Endodermal cell (in vitro differentiated cells): ENCODE measurements around the gene LIPC. TPM values are rescaled to one million over a fixed set of nuclear protein-coding genes. Genes with fewer than 3 reads are reported as not detected.

Source experiments
- DNase-seq: peaks from one replicate; pipeline ENCODE4 v3.0.0-alpha.2; 2017
- H3K27ac ChIP-seq: 2 replicates; pipeline ENCODE4 v1.5.1; 2013; ENCODE audit warnings: mild to moderate bottlenecking, low read depth, low read length, moderate library complexity
- H3K27me3 ChIP-seq: 2 replicates; pipeline ENCODE4 v1.6.1; 2013; ENCODE audit warnings: mild to moderate bottlenecking, low read length, moderate library complexity; ENCODE audit not compliant: insufficient read depth, control insufficient read depth, poor library complexity, severe bottlenecking
- H3K36me3 ChIP-seq: 2 replicates; pipeline ENCODE4 v1.7.0; 2013; ENCODE audit warnings: mild to moderate bottlenecking, low read length, moderate library complexity; ENCODE audit not compliant: control insufficient read depth, insufficient read depth
- H3K4me1 ChIP-seq: one replicate; pipeline ENCODE4 v1.7.0; 2013; ENCODE audit warnings: low read length; ENCODE audit not compliant: control insufficient read depth, insufficient read depth
- H3K4me3 ChIP-seq: 2 replicates; pipeline ENCODE4 v1.5.1; 2013; ENCODE audit warnings: mild to moderate bottlenecking, low read length, moderate library complexity
- H3K9ac ChIP-seq: 2 replicates; pipeline ENCODE4 v1.6.1; 2013; ENCODE audit warnings: mild to moderate bottlenecking, low read length, moderate library complexity; ENCODE audit not compliant: poor library complexity, severe bottlenecking; ENCODE audit errors: extremely low read depth
- H3K9me3 ChIP-seq: 2 replicates; pipeline ENCODE4 v1.6.1; 2013; ENCODE audit warnings: mild to moderate bottlenecking, low read length, moderate library complexity; ENCODE audit not compliant: control insufficient read depth
- H3K27ac Mint-ChIP-seq: 2 replicates; pipeline ENCODE4 v1.8.0; 2020; ENCODE audit warnings: mixed read lengths
- H3K27me3 Mint-ChIP-seq: 2 replicates; pipeline ENCODE4 v1.8.0; 2021; ENCODE audit warnings: mild to moderate bottlenecking, mixed read lengths; ENCODE audit not compliant: insufficient read depth
- H3K36me3 Mint-ChIP-seq: 2 replicates; pipeline ENCODE4 v1.8.0; 2020; ENCODE audit warnings: low read depth, mixed read lengths
- H3K4me1 Mint-ChIP-seq: 2 replicates; pipeline ENCODE4 v1.8.0; 2020; ENCODE audit warnings: mixed read lengths
- H3K4me3 Mint-ChIP-seq: 2 replicates; pipeline ENCODE4 v1.8.0; 2020; ENCODE audit warnings: mild to moderate bottlenecking, moderate library complexity, mixed read lengths
- H3K9me3 Mint-ChIP-seq: 2 replicates; pipeline ENCODE4 v1.8.0; 2020; ENCODE audit warnings: mild to moderate bottlenecking, mixed read lengths
- CTCF ChIP-seq: fragments of 200-600 bp; sonication (generic); conservative IDR thresholded peaks from 2 replicates; pipeline ENCODE4 v1.5.0; 2021; ENCODE audit warnings: antibody characterized with exemption, mild to moderate bottlenecking
- WGBS, 2 experiments: methylation state at CpG; one replicate each; pipeline versions ENCODE4 v1.1.5 to v1.1.7; 2013; ENCODE audit warnings: missing lambda C conversion rate in 2 of 2, mixed read lengths in 1 of 2; ENCODE audit not compliant: insufficient coverage in 1 of 2, insufficient read length in 1 of 2; 5-methylcytosine and 5-hydroxymethylcytosine counted together
- total RNA-seq, 2 donors: library from RNA; stranded (reverse); fragmentation: NEBNext Ultra II Directional in 1 of 2; extraction: Animal tissue kit (Norgen Biotek cat#: 25700) in 1 of 2; gene quantifications; 2 replicates in 1 of 2; 3 replicates in 1 of 2; pipeline ENCODE4 v1.2.1, GENCODE V29; 2021

LIPC gene
- total RNA-seq, 2 donors from 2014 or later, result not detected

- no peak overlapping the region for H3K4me3 ChIP-seq
- Mint-ChIP-seq H3K4me3 (no peak overlapping the region), H3K9me3 (no peaks in the 10 kb centered on the region), H3K27me3 (peaks cover 2% of the 10 kb centered on the region), H3K4me1 (peaks cover 9% of the 10 kb centered on the region), H3K36me3 (no peaks in the 10 kb centered on the region), H3K27ac (no peak overlapping the region)
- peaks cover 3% of the 10 kb centered on the region for H3K4me1 ChIP-seq
- no peak overlapping the region for H3K27ac ChIP-seq
- no peaks in the 10 kb centered on the region for H3K36me3 ChIP-seq
- H3K9ac ChIP-seq, result no peak overlapping the region
- H3K9me3 ChIP-seq, result no peaks in the 10 kb centered on the region
- no peak for DNase-seq
- no peaks in the 10 kb centered on the region for H3K27me3 ChIP-seq
- WGBS, 2 experiments, result 80 to 84% methylated on average over 1 to 4 of the region's 4 CpGs
- TF ChIP-seq CTCF, result no peak
Observed at GRCh38 chr15:58477170-58477569, 45.4 kb downstream of the LIPC start.

- peaks cover 4% of the 10 kb centered on the region for H3K4me1 Mint-ChIP-seq
- no peak overlapping the region for H3K27ac Mint-ChIP-seq
- WGBS, 2 experiments, result 86 to 92% methylated on average over 2 to 3 of the region's 3 CpGs
Observed at GRCh38 chr15:58478035-58478434, 46.2 kb downstream of the LIPC start.

GRCh38 chr15:58478579-58478978 is 46.8 kb downstream of the LIPC start:
- no peak overlapping the region for H3K9ac ChIP-seq
- no peak overlapping the region for H3K4me3 ChIP-seq
- H3K27me3 Mint-ChIP-seq, result peaks cover 2% of the 10 kb centered on the region
- peaks cover 3% of the 10 kb centered on the region for H3K4me1 ChIP-seq
- H3K27ac Mint-ChIP-seq, result no peak overlapping the region
- H3K27ac ChIP-seq, result no peak overlapping the region
- DNase-seq, result no peak
- no peak for TF ChIP-seq CTCF
- H3K4me3 Mint-ChIP-seq, result no peak overlapping the region
- no peaks in the 10 kb centered on the region for H3K36me3 ChIP-seq
- no peaks in the 10 kb centered on the region for H3K36me3 Mint-ChIP-seq
- H3K4me1 Mint-ChIP-seq, result peaks cover 1% of the 10 kb centered on the region
- WGBS, 2 experiments, result 92 to 100% methylated on average over 2 to 3 of the region's 3 CpGs
- no peaks in the 10 kb centered on the region for H3K27me3 ChIP-seq
- no peaks in the 10 kb centered on the region for H3K9me3 ChIP-seq
- no peaks in the 10 kb centered on the region for H3K9me3 Mint-ChIP-seq

More at GRCh38 chr15:58478035-58478434, 46.2 kb downstream of the LIPC start:
- no peaks in the 10 kb centered on the region for H3K27me3 ChIP-seq
- H3K9me3 ChIP-seq, result no peaks in the 10 kb centered on the region
- no peak overlapping the region for H3K9ac ChIP-seq
- no peak overlapping the region for H3K4me3 Mint-ChIP-seq
- H3K27ac ChIP-seq, result no peak overlapping the region
- peaks cover 3% of the 10 kb centered on the region for H3K4me1 ChIP-seq
- no peaks in the 10 kb centered on the region for H3K9me3 Mint-ChIP-seq
- no peak overlapping the region for H3K4me3 ChIP-seq
- H3K36me3 Mint-ChIP-seq, result no peaks in the 10 kb centered on the region
- no peaks in the 10 kb centered on the region for H3K36me3 ChIP-seq
- no peak for DNase-seq
- H3K27me3 Mint-ChIP-seq, result peaks cover 2% of the 10 kb centered on the region
- no peak for TF ChIP-seq CTCF
